DND-41 (cell line): ENCODE data around the gene LTBP3.
A peak's percentile ranks its signal among the peaks of the same experiment; 100 is the strongest.

Source experiments
- ATAC-seq: fragments of 200-7000 bp; cut with Tn5 transposase; 3 replicates; pipeline ENCODE4 v1.9.1; 2021; ENCODE audit warnings: low read depth; ENCODE audit not compliant: insufficient read depth
- DNase-seq: peaks from one replicate; pipeline ENCODE4 v3.0.0-alpha.2; 2020
- H2AFZ ChIP-seq: 2 replicates; pipeline ENCODE4 v1.6.0; 2012; ENCODE audit warnings: low read depth, low read length
- H3K27ac ChIP-seq: 2 replicates; pipeline ENCODE4 v1.5.1; 2012; ENCODE audit warnings: low read length, inconsistent platforms
- H3K27me3 ChIP-seq: fragments of 200-600 bp; sonication (generic); 2 replicates; pipeline ENCODE4 v1.6.0; 2012; ENCODE audit warnings: low read length, mild to moderate bottlenecking, inconsistent platforms; ENCODE audit not compliant: insufficient read depth, poor library complexity
- H3K36me3 ChIP-seq: 2 replicates; pipeline ENCODE4 v1.5.1; 2012; ENCODE audit warnings: low read length, inconsistent platforms; ENCODE audit not compliant: insufficient read depth
- H3K4me1 ChIP-seq: 2 replicates; pipeline ENCODE4 v1.5.1; 2012; ENCODE audit warnings: mild to moderate bottlenecking, low read length; ENCODE audit not compliant: insufficient read depth
- H3K4me2 ChIP-seq: 2 replicates; pipeline ENCODE4 v1.6.0; 2012; ENCODE audit warnings: mild to moderate bottlenecking, moderate library complexity, low read length, inconsistent platforms; ENCODE audit not compliant: insufficient read depth
- H3K4me3 ChIP-seq, 2 experiments: fragments of 200-600 bp in 1 of 2; shearing (Covaris generic) in 1 of 2; 2 replicates each; pipeline ENCODE4 v1.5.1; 2012 to 2016; ENCODE audit warnings: inconsistent platforms in 2 of 2, low read length in 2 of 2, mild to moderate bottlenecking in 2 of 2, low read depth in 1 of 2, moderate library complexity in 1 of 2
- H3K79me2 ChIP-seq: 2 replicates; pipeline ENCODE4 v1.6.0; 2012; ENCODE audit warnings: low read length, inconsistent platforms; ENCODE audit not compliant: insufficient read depth
- H3K9ac ChIP-seq: 2 replicates; pipeline ENCODE4 v1.6.0; 2012; ENCODE audit warnings: low read depth, mild to moderate bottlenecking, inconsistent platforms, low read length, moderate library complexity
- H3K9me3 ChIP-seq: 2 replicates; pipeline ENCODE4 v1.5.1; 2012; ENCODE audit warnings: low read length, moderate library complexity, mild to moderate bottlenecking, inconsistent platforms; ENCODE audit not compliant: insufficient read depth, severe bottlenecking
- H4K20me1 ChIP-seq: 2 replicates; pipeline ENCODE4 v1.6.0; 2012; ENCODE audit warnings: low read length; ENCODE audit not compliant: insufficient read depth
- EZH2 ChIP-seq: IDR thresholded peaks from 3 replicates; pipeline ENCODE4 v1.6.1; 2012; ENCODE audit warnings: borderline replicate concordance, low read depth, mild to moderate bottlenecking, moderate library complexity, low read length, inconsistent platforms; ENCODE audit not compliant: severe bottlenecking
- TF ChIP-seq, protein P1 (sequence below): IDR thresholded peaks from 2 replicates; pipeline ENCODE4 v1.5.1; 2012; ENCODE audit warnings: borderline replicate concordance, low read length, moderate library complexity, mild to moderate bottlenecking; ENCODE audit not compliant: poor library complexity, severe bottlenecking; ENCODE audit errors: extremely low read depth

Gene LTBP3

GRCh38 chr11:65529475-65530156 is 28.5 kb downstream of the LTBP3 start:
- Histone ChIP-seq H3K27me3 (no peaks in the 10 kb centered on the region), H3K4me2 (no peak overlapping the region), H4K20me1 (peaks cover 19% of the 10 kb centered on the region), H3K79me2 (peaks cover 20% of the 10 kb centered on the region), H3K4me3 (no peak overlapping the region), H2AFZ (no peak overlapping the region), H3K9ac (no peak overlapping the region), H3K9me3 (no peaks in the 10 kb centered on the region), H3K36me3 (peaks cover 58% of the 10 kb centered on the region), H3K4me1 (peaks cover 14% of the 10 kb centered on the region), H3K27ac (peak overlapping the region; percentile 3)
- ATAC-seq (no peak), DNase-seq (no peak)
- no peak for TF ChIP-seq EZH2
- TF ChIP-seq, protein P1, sequence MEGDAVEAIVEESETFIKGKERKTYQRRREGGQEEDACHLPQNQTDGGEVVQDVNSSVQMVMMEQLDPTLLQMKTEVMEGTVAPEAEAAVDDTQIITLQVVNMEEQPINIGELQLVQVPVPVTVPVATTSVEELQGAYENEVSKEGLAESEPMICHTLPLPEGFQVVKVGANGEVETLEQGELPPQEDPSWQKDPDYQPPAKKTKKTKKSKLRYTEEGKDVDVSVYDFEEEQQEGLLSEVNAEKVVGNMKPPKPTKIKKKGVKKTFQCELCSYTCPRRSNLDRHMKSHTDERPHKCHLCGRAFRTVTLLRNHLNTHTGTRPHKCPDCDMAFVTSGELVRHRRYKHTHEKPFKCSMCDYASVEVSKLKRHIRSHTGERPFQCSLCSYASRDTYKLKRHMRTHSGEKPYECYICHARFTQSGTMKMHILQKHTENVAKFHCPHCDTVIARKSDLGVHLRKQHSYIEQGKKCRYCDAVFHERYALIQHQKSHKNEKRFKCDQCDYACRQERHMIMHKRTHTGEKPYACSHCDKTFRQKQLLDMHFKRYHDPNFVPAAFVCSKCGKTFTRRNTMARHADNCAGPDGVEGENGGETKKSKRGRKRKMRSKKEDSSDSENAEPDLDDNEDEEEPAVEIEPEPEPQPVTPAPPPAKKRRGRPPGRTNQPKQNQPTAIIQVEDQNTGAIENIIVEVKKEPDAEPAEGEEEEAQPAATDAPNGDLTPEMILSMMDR: no peak

- Histone ChIP-seq H2AFZ (no peak overlapping the region), H3K9ac (no peak overlapping the region), H3K9me3 (no peaks in the 10 kb centered on the region), H3K4me2 (no peak overlapping the region), H3K79me2 (peaks cover 20% of the 10 kb centered on the region), H3K27me3 (no peaks in the 10 kb centered on the region), H3K4me1 (peaks cover 21% of the 10 kb centered on the region), H4K20me1 (peaks cover 22% of the 10 kb centered on the region), H3K27ac (no peak overlapping the region), H3K36me3 (peaks cover 58% of the 10 kb centered on the region), H3K4me3 (no peak overlapping the region)
- no peak for TF ChIP-seq EZH2
- TF ChIP-seq, protein P1: no peak
- no peak for DNase-seq
- ATAC-seq: no peak
These were observed 29.3 kb downstream of the LTBP3 start for GRCh38 chr11:65528819-65529350.

DNA sequence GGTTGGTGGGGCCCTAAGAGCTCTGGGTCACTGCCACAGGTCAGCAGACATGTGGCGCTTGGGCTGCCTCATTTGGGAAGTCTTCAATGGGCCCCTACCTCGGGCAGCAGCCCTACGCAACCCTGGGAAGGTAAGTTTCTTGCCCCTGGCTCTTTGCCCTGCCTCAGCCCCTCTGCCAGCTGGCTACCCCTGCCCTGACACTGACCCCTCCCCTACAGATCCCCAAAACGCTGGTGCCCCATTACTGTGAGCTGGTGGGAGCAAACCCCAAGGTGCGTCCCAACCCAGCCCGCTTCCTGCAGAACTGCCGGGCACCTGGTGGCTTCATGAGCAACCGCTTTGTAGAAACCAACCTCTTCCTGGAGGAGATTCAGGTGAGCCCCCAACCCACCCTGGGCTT is 31.4 kb downstream of the LTBP3 start:
- Histone ChIP-seq H3K9ac (0 out of 2 replicates have a peak overlapping the region, but pooled peaks have one; percentile 98), H3K4me2 (peak overlapping the region; percentile 100; the same call in 1 of the 2 replicates), H2AFZ (no peak overlapping the region), H4K20me1 (peaks cover 22% of the 10 kb centered on the region), H3K9me3 (no peaks in the 10 kb centered on the region), H3K4me3 (no peak overlapping the region), H3K27me3 (peaks cover 7% of the 10 kb centered on the region), H3K79me2 (peaks cover 20% of the 10 kb centered on the region), H3K36me3 (peaks cover 46% of the 10 kb centered on the region), H3K4me1 (peaks cover 23% of the 10 kb centered on the region), H3K27ac (no peak overlapping the region)
- ATAC-seq (no peak), DNase-seq (no peak)
- TF ChIP-seq, protein P1: no peak
- no peak for TF ChIP-seq EZH2
